ENCODE measurements around the gene SAXO1. TPM values are rescaled to one million over a fixed set of nuclear protein-coding genes. Genes with fewer than 3 reads are reported as not detected.

SAXO1 gene
- total RNA-seq, 1 experiment from 2014 or later: 0.20 TPM

GRCh38 chr9:18985996-18986395 lies 47.0 kb downstream of the SAXO1 start:
- BruUV-seq (replicated peaks): no TSS peak
- Histone ChIP-seq H3K9me3 (no peaks in the 10 kb centered on the region), H3K27me3 (replicated peaks; ENCODE audit: control insufficient read depth, insufficient read depth, low read length) (no peaks in the 10 kb centered on the region), H3K36me3 (ENCODE audit: control insufficient read depth, insufficient read depth, low read length) (no peaks in the 10 kb centered on the region), H3K4me3 (ENCODE audit: low read depth, low read length) (no peak overlapping the region), H3K4me1 (no peaks in the 10 kb centered on the region)
- Mint-ChIP-seq H3K4me3 (ENCODE audit: unreplicated experiment) (no peak overlapping the region), H3K9me3 (ENCODE audit: unreplicated experiment) (no peaks in the 10 kb centered on the region), H3K27ac (ENCODE audit: unreplicated experiment) (no peak overlapping the region), H3K36me3 (ENCODE audit: insufficient read depth, unreplicated experiment) (no peaks in the 10 kb centered on the region), H3K27me3 (ENCODE audit: insufficient read depth, unreplicated experiment) (peaks cover 4% of the 10 kb centered on the region), H3K4me1 (ENCODE audit: low read depth, unreplicated experiment) (no peaks in the 10 kb centered on the region)
- DNase-seq: no peak
- POLR2A ChIA-PET: no interaction called here
- CTCF ChIA-PET: no interaction called here
- no peak for TF ChIP-seq CTCF (IDR thresholded peaks at IDR 0.05; ENCODE audit: insufficient read depth in 1 of 2, low read depth in 1 of 2, low read length in 1 of 2, severe bottlenecking in 1 of 2, unreplicated experiment in 1 of 2)
- intact Hi-C loops (cut with micrococcal nuclease; ENCODE audit: unreplicated experiment): no loop called here

DNA sequence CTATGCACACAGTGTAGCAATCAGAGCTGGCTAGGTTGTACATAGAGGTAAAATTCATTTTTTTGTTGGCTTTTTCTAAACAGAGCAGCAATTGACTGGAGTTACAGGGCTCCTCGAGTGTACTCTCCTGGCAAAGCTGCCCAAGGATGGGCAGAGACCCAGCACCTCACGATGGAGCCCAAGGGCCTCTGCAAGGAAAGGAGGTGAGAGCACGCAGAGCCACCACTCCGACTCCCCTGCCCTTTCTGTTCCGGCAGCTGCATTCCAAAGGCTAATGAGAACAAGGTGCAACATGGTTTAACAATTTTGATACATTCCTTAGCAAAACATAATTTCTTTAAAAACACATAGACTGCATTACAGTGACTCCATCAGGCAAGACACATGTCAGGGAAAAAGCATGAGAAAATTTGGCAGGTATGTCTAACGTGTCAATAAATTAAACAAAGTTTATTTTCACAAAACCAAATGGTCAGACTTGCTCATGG lies 47.5 kb downstream of the SAXO1 start:
- POLR2A ChIA-PET: no interaction called here
- Mint-ChIP-seq H3K27ac (ENCODE audit: unreplicated experiment) (no peak overlapping the region), H3K4me3 (ENCODE audit: unreplicated experiment) (no peak overlapping the region), H3K27me3 (ENCODE audit: insufficient read depth, unreplicated experiment) (peaks cover 4% of the 10 kb centered on the region), H3K9me3 (ENCODE audit: unreplicated experiment) (no peaks in the 10 kb centered on the region), H3K4me1 (ENCODE audit: low read depth, unreplicated experiment) (no peaks in the 10 kb centered on the region), H3K36me3 (ENCODE audit: insufficient read depth, unreplicated experiment) (no peaks in the 10 kb centered on the region)
- DNase-seq: no peak
- Histone ChIP-seq H3K4me3 (ENCODE audit: low read depth, low read length) (no peak overlapping the region), H3K27me3 (replicated peaks; ENCODE audit: control insufficient read depth, insufficient read depth, low read length) (no peaks in the 10 kb centered on the region), H3K36me3 (ENCODE audit: control insufficient read depth, insufficient read depth, low read length) (no peaks in the 10 kb centered on the region), H3K9me3 (no peaks in the 10 kb centered on the region), H3K4me1 (no peaks in the 10 kb centered on the region)
- CTCF ChIA-PET: no interaction called here
- intact Hi-C loops (cut with micrococcal nuclease; ENCODE audit: unreplicated experiment): no loop called here
- TF ChIP-seq CTCF (IDR thresholded peaks at IDR 0.05; ENCODE audit: insufficient read depth in 1 of 2, low read depth in 1 of 2, low read length in 1 of 2, severe bottlenecking in 1 of 2, unreplicated experiment in 1 of 2): no peak
- BruUV-seq (replicated peaks): no TSS peak

GRCh38 chr9:18982262-18982620 lies 50.8 kb downstream of the SAXO1 start:
- H3K27me3 Mint-ChIP-seq (ENCODE audit: insufficient read depth, unreplicated experiment): peaks cover 4% of the 10 kb centered on the region
- no peaks in the 10 kb centered on the region for H3K36me3 Mint-ChIP-seq (ENCODE audit: insufficient read depth, unreplicated experiment)
- CTCF ChIA-PET: no interaction called here
- no peak for TF ChIP-seq CTCF (IDR thresholded peaks at IDR 0.05; ENCODE audit: insufficient read depth in 1 of 2, low read depth in 1 of 2, low read length in 1 of 2, severe bottlenecking in 1 of 2, unreplicated experiment in 1 of 2)
- POLR2A ChIA-PET: no interaction called here
- H3K27me3 ChIP-seq (replicated peaks; ENCODE audit: control insufficient read depth, insufficient read depth, low read length): no peaks in the 10 kb centered on the region
- H3K36me3 ChIP-seq (ENCODE audit: control insufficient read depth, insufficient read depth, low read length): no peaks in the 10 kb centered on the region
- no peaks in the 10 kb centered on the region for H3K4me1 Mint-ChIP-seq (ENCODE audit: low read depth, unreplicated experiment)
- BruUV-seq (replicated peaks): no TSS peak
- intact Hi-C loops (cut with micrococcal nuclease; ENCODE audit: unreplicated experiment): no loop called here
- H3K27ac Mint-ChIP-seq (ENCODE audit: unreplicated experiment): no peak overlapping the region
- no peak overlapping the region for H3K4me3 ChIP-seq (ENCODE audit: low read depth, low read length)
- H3K9me3 ChIP-seq: no peaks in the 10 kb centered on the region
- DNase-seq: no peak
- no peak overlapping the region for H3K4me3 Mint-ChIP-seq (ENCODE audit: unreplicated experiment)
- no peaks in the 10 kb centered on the region for H3K4me1 ChIP-seq
- no peaks in the 10 kb centered on the region for H3K9me3 Mint-ChIP-seq (ENCODE audit: unreplicated experiment)

Measured in Caco-2 (cell line).